HepG2 (cell line): Measurements from ENCODE around the gene ZFP14. TPM values are rescaled to one million over a fixed set of nuclear protein-coding genes. Genes with fewer than 3 reads are reported as not detected.

Source experiments
- ARID2 ChIP-seq: sonication (generic); formaldehyde crosslinking; IDR thresholded peaks from 2 replicates; pipeline ENCODE4 v1.8.1; 2022; ENCODE audit warnings: mild to moderate bottlenecking, missing genetic modification reagents, borderline replicate concordance
- CC2D1A ChIP-seq: sonication (generic); formaldehyde crosslinking; IDR thresholded peaks from 2 replicates; pipeline ENCODE4 v1.8.1; 2023; ENCODE audit warnings: mild to moderate bottlenecking, missing genetic modification reagents
- CSRNP1 ChIP-seq: sonication (generic); formaldehyde crosslinking; IDR thresholded peaks from 2 replicates; pipeline ENCODE4 v1.8.1; 2023; ENCODE audit warnings: mild to moderate bottlenecking, missing genetic modification reagents
- ERF ChIP-seq: IDR thresholded peaks from 2 replicates; pipeline ENCODE4 v1.6.1; 2018; ENCODE audit warnings: missing biosample characterization, missing genetic modification reagents
- GABPA ChIP-seq, 2 experiments: IDR thresholded peaks; 2 replicates each; pipeline ENCODE4 v1.6.1; 2011 to 2016; ENCODE audit warnings: low read depth in 2 of 2, low read length in 1 of 2, missing biosample characterization in 1 of 2, missing genetic modification characterization in 1 of 2
- HMG20B ChIP-seq: conservative IDR thresholded peaks from 2 replicates; pipeline ENCODE4 v1.6.1; 2016; ENCODE audit warnings: missing genetic modification reagents, missing compliant biosample characterization
- KAT8 ChIP-seq: IDR thresholded peaks from 2 replicates; pipeline ENCODE4 v1.6.1; 2016; ENCODE audit warnings: missing genetic modification reagents, missing compliant biosample characterization
- MAFF ChIP-seq: IDR thresholded peaks from 2 replicates; pipeline ENCODE4 v1.6.1; 2011; ENCODE audit warnings: low read depth, low read length, improper control_type of control experiment
- MAFG ChIP-seq: sonication (generic); formaldehyde crosslinking; IDR thresholded peaks from 2 replicates; pipeline ENCODE4 v1.5.1; 2020; ENCODE audit warnings: mild to moderate bottlenecking, missing genetic modification reagents
- MEF2D ChIP-seq: sonication (generic); formaldehyde crosslinking; IDR thresholded peaks from 2 replicates; pipeline ENCODE4 v1.5.1; 2020; ENCODE audit warnings: mild to moderate bottlenecking, missing genetic modification reagents
- NR2F6 ChIP-seq, 2 experiments: IDR thresholded peaks; 2 replicates each; pipeline ENCODE4 v1.6.1; 2016; ENCODE audit warnings: antibody characterized with exemption in 1 of 2, mild to moderate bottlenecking in 1 of 2
- PAF1 ChIP-seq: IDR thresholded peaks from 2 replicates; pipeline ENCODE4 v1.6.1; 2016; ENCODE audit warnings: missing genetic modification reagents, missing compliant biosample characterization
- PAWR ChIP-seq: sonication (generic); formaldehyde crosslinking; IDR thresholded peaks from 2 replicates; pipeline ENCODE4 v1.4.0; 2020; ENCODE audit warnings: missing genetic modification reagents, mild to moderate bottlenecking, borderline replicate concordance
- RBM22 ChIP-seq: fragments of 200-400 bp; formaldehyde crosslinking; optimal IDR thresholded peaks from 2 replicates; pipeline ENCODE3; 2017; ENCODE audit warnings: mild to moderate bottlenecking, low read length, moderate library complexity
- RFX5 ChIP-seq: IDR thresholded peaks from 2 replicates; pipeline ENCODE4 v1.6.1; 2011; ENCODE audit warnings: low read depth, low read length, improper control_type of control experiment
- SNAPC2 ChIP-seq: sonication (generic); formaldehyde crosslinking; IDR thresholded peaks from 2 replicates; pipeline ENCODE4 v1.8.1; 2022; ENCODE audit warnings: mild to moderate bottlenecking, missing genetic modification reagents
- SRSF1 ChIP-seq: fragments of 200-400 bp; formaldehyde crosslinking; optimal IDR thresholded peaks from 2 replicates; pipeline ENCODE3; 2017; ENCODE audit warnings: mild to moderate bottlenecking, low read depth, low read length, moderate library complexity
- SRY ChIP-seq: sonication (generic); formaldehyde crosslinking; IDR thresholded peaks from 2 replicates; pipeline ENCODE4 v1.8.0; 2022; ENCODE audit warnings: mild to moderate bottlenecking, missing genetic modification reagents
- U2AF2 ChIP-seq: fragments of 200-400 bp; formaldehyde crosslinking; IDR thresholded peaks from 2 replicates; pipeline ENCODE4 v1.6.1; 2017; ENCODE audit warnings: low read depth, mild to moderate bottlenecking, low read length
- ZBTB33 ChIP-seq: sonication (generic); formaldehyde crosslinking; IDR thresholded peaks from 2 replicates; pipeline ENCODE4 v1.4.0; 2020; ENCODE audit warnings: missing genetic modification reagents
- ZNF18 ChIP-seq: sonication (generic); formaldehyde crosslinking; IDR thresholded peaks from 2 replicates; pipeline ENCODE4 v1.8.0; 2022; ENCODE audit warnings: mild to moderate bottlenecking, missing genetic modification reagents; ENCODE audit not compliant: insufficient replicate concordance
- ZNF383 ChIP-seq: sonication (generic); formaldehyde crosslinking; IDR thresholded peaks from 2 replicates; pipeline ENCODE4 v1.4.0; 2020; ENCODE audit warnings: missing genetic modification reagents, mild to moderate bottlenecking, borderline replicate concordance
- ZNF468 ChIP-seq: sonication (generic); formaldehyde crosslinking; IDR thresholded peaks from 2 replicates; pipeline ENCODE4 v1.8.0; 2022; ENCODE audit warnings: mild to moderate bottlenecking, moderate library complexity, missing genetic modification reagents
- ZNF724P ChIP-seq: sonication (generic); formaldehyde crosslinking; IDR thresholded peaks from 2 replicates; pipeline ENCODE4 v1.8.0; 2022; ENCODE audit warnings: missing genetic modification reagents, borderline replicate concordance
- ZSCAN9 ChIP-seq: IDR thresholded peaks from 2 replicates; pipeline ENCODE4 v1.6.1; 2016; ENCODE audit warnings: borderline replicate concordance
- polyA plus RNA-seq, 8 experiments: library from polyadenylated mRNA; depleted of rRNA in 3 of 8; stranded (reverse) in 7 of 8; unstranded in 1 of 8; fragments of >200 nt; fragmentation: Illumina TruSeq in 4 of 8; extraction: Trizol in 4 of 8; gene quantifications; 2 replicates each; pipeline versions ENCODE4 v1.2.1 to v1.2.3, GENCODE V29; 2011 to 2016; ENCODE audit warnings: low read depth in 4 of 8, missing spikeins in 1 of 8, mixed read lengths in 1 of 8; ENCODE audit not compliant: insufficient read depth in 1 of 8
- total RNA-seq, 5 experiments: library from RNA; depleted of rRNA; stranded (reverse); fragments of >200 nt; fragmentation: Illumina TruSeq; extraction: Trizol; gene quantifications; 2 replicates each; pipeline ENCODE4 v1.2.3, GENCODE V29; 2016; ENCODE audit warnings: low read depth in 1 of 5

Gene ZFP14
- total and polyA plus RNA-seq, 2 of the 13 experiments (the other 11 are each of a cell fraction or from before 2014, with no cell fraction given) = 2.0 to 5.0 TPM

DNA sequence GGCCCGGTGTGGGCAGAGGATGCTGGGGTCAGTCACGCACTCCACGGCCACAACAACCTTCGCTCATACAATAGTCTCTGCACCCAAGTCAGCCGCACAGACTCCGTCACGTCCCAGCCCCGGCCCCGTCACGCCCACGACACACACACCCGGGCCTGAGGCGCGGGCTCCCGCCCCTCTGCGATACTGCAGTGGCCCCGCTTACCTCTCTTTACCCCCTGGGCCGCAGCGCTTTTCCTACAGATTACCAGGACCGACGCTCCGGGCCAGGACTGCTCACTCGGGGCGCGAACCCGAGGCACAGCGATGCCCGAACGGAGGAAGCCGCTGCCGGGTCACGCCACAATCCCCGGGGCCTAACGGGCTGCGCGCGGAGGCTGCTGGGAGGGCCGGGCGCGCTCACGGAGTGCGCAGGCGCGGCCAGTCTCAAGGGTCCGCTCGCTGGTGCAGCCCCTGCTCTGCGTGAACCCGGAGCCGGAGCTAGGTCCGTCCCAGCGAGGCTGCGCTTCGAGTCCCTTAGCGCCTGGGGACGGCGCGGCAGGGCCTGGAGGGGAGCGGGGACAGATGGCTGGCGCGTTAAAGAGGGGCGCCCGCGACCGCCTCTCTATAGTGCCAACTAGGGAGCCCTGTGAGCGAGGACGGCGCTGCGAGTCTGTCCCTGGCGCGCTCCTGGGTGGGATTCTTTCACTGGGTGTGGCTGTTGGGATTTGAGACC, 39.4 kb upstream of the ZFP14 start, which contains the start of gene ZFP82 (continued):
- TF ChIP-seq ARID2 (CRISPR knock-in tag) = no peak
- no peak for TF ChIP-seq ZNF18
- no peak for TF ChIP-seq PAF1 (CRISPR knock-in tag)
- no peak for TF ChIP-seq ERF (CRISPR knock-in tag)
- TF ChIP-seq SRSF1 = no peak
- no peak; the same call in 1 of the 2 replicates for TF ChIP-seq SRY
- TF ChIP-seq GABPA (IDR thresholded peaks at IDR 0.05; ENCODE audit: low read depth, low read length) = no peak
- no peak for TF ChIP-seq GABPA (CRISPR knock-in tag; IDR thresholded peaks at IDR 0.05; ENCODE audit: low read depth)
- TF ChIP-seq SNAPC2 (CRISPR knock-in tag) = no peak
- no peak for TF ChIP-seq U2AF2
- no peak for TF ChIP-seq ZNF724P
- TF ChIP-seq NR2F6 (IDR thresholded peaks at IDR 0.05) = no peak
- TF ChIP-seq NR2F6 (CRISPR knock-in tag; IDR thresholded peaks at IDR 0.05) = no peak
- no peak for TF ChIP-seq ZNF468 (CRISPR knock-in tag)
- TF ChIP-seq ZSCAN9 = no peak
- peak; percentile 46; the same call in 1 of the 2 replicates for TF ChIP-seq CSRNP1 (CRISPR knock-in tag)
- TF ChIP-seq KAT8 (CRISPR knock-in tag) = peak; percentile 63
- no peak for TF ChIP-seq MEF2D (CRISPR knock-in tag)
- TF ChIP-seq HMG20B (CRISPR knock-in tag) = no peak
- no peak for TF ChIP-seq ZBTB33 (CRISPR knock-in tag)
- no peak for TF ChIP-seq MAFF
- no peak for TF ChIP-seq ZNF383 (CRISPR knock-in tag)
- TF ChIP-seq MAFG (CRISPR knock-in tag) = no peak
- TF ChIP-seq RBM22 = no peak
- TF ChIP-seq RFX5 = no peak
- TF ChIP-seq CC2D1A (CRISPR knock-in tag) = no peak
- TF ChIP-seq PAWR (CRISPR knock-in tag) = no peak
